Superior temporal gyrus (tissue), 1 donor: ENCODE results near the gene CYSRT1.
A peak's percentile ranks its signal among the peaks of the same experiment; 100 is the strongest.

Experiments used
- DNase-seq: peaks from one replicate; pipeline ENCODE4 v3.0.0-alpha.2; 2016; ENCODE audit errors: extremely low spot score

The CYSRT1 gene

GRCh38 chr9:137190315-137190856 lies 34.6 kb upstream of the CYSRT1 start:
- no peak for DNase-seq

GRCh38 chr9:137191245-137191644 lies 33.7 kb upstream of the CYSRT1 start:
- DNase-seq = no peak

- peak; percentile 79 for DNase-seq
Observed at GRCh38 chr9:137191691-137192447, 33.1 kb upstream of the CYSRT1 start.

- DNase-seq = no peak
Observed at GRCh38 chr9:137192448-137192780, 32.6 kb upstream of the CYSRT1 start.

- DNase-seq = no peak
Observed at GRCh38 chr9:137192859-137193258, 32.1 kb upstream of the CYSRT1 start.

- DNase-seq = no peak
Observed at GRCh38 chr9:137193771-137194170, 31.2 kb upstream of the CYSRT1 start.

GRCh38 chr9:137194388-137194787 lies 30.6 kb upstream of the CYSRT1 start:
- peak; percentile 88 for DNase-seq

- no peak for DNase-seq
Observed at GRCh38 chr9:137194909-137195308, 30.1 kb upstream of the CYSRT1 start.

GRCh38 chr9:137195525-137196220 lies 29.3 kb upstream of the CYSRT1 start:
- DNase-seq = no peak

GRCh38 chr9:137198051-137198901 lies 26.7 kb upstream of the CYSRT1 start:
- peak; percentile 23 for DNase-seq

GRCh38 chr9:137198902-137199283 lies 26.1 kb upstream of the CYSRT1 start:
- no peak for DNase-seq

- DNase-seq = no peak
Observed at GRCh38 chr9:137199411-137200121, 25.4 kb upstream of the CYSRT1 start.

- DNase-seq = peak; percentile 99
Observed at GRCh38 chr9:137200311-137201204, 24.4 kb upstream of the CYSRT1 start, which contains the start of gene TPRN. Gene TPRN, minus strand, starts transcription at chr9:137200741. Its CDS starts 30 bp downstream, at chr9:137200711.

- DNase-seq = no peak
Observed at GRCh38 chr9:137201205-137201868, 23.6 kb upstream of the CYSRT1 start.

- DNase-seq = no peak
Observed at GRCh38 chr9:137202966-137203365, 22.0 kb upstream of the CYSRT1 start.

GRCh38 chr9:137204731-137205125 lies 20.2 kb upstream of the CYSRT1 start:
- DNase-seq = no peak

- DNase-seq = peak; percentile 93
Observed at GRCh38 chr9:137205126-137206069, 19.6 kb upstream of the CYSRT1 start, which contains the start of the genes NDOR1 and TMEM203. Gene NDOR1, plus strand, starts transcription at chr9:137205700. Its CDS starts 78 bp downstream, at chr9:137205778. Gene TMEM203, minus strand, starts transcription at chr9:137205648. Its CDS starts 234 bp downstream, at chr9:137205414.

- no peak for DNase-seq
Observed at GRCh38 chr9:137206602-137207001, 18.4 kb upstream of the CYSRT1 start.
